Amygdala (tissue), 56 donors: ENCODE data around the gene NCF1.
"Not testable (repeated sequence)": the region's sequence is repeated elsewhere in the genome, so short reads cannot be mapped to it uniquely, and the experiment has no call there.

Source experiments
- DNase-seq, 56 donors: peaks; one replicate each; lab custom pipeline; 2025; lab: John Stamatoyannopoulos, UW

The NCF1 gene

GRCh38 chr7:74773760-74774750 is at the start of gene NCF1:
Gene NCF1 (plus strand): TSS chr7:74774011. CDS start chr7:74774032, 21 bp downstream.
- DNase-seq, result not testable (repeated sequence)

DNA sequence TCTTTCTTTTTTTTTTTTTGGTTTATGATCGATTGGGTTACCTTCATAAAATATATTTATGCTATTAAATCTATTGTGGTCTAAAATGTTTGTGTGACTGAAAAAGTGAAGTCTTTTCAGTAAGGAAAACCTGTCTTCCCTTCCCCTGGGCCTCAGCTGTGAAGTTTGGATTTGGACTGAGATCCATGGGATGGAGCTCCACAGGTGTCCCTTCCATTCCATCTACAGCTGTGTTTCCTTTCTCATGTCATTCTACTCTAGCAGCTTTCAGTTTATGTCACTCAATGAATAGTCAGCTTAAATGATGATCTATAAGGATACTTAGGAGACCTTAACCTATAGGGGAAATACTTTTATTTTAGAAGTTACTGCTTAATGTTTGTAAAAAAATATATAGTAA is 48.0 kb upstream of the NCF1 start:
- DNase-seq, result no peak

DNA sequence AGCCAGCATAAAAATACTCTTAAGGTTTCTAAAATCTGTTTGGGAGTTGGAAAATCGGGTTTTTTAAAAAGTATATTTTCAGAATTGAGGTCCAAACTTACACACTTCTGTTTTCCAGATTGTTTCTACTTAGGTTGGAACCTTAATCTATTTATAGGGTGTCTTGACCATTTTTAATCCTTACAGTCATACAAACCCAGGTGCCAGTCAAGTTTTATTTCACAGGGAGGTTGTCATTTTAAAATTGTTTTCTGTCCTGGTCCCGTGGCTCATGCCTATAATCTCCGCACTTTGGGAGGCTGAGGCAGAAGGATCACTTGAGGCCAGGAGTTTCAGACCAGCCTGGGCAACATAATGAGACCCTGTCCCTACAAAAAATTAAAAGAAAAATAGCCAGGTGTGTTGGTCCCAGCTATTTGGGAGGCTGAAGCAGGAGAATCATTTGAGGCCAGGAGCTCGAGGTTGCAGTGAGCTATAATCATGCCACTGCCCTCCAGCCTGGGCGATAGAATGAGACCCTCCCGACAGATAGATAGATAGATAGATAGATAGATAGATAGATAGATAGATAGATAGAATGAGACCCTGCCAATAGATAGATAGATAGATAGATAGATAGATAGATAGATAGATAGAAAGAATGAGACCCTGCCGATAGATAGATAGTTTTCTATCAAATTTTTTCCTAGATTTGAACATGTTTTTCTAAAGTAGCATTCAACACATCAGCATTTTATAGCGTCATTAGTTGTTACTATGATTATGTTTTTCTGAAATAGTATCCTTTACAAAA is 47.3 kb upstream of the NCF1 start:
- DNase-seq, result no peak

DNA sequence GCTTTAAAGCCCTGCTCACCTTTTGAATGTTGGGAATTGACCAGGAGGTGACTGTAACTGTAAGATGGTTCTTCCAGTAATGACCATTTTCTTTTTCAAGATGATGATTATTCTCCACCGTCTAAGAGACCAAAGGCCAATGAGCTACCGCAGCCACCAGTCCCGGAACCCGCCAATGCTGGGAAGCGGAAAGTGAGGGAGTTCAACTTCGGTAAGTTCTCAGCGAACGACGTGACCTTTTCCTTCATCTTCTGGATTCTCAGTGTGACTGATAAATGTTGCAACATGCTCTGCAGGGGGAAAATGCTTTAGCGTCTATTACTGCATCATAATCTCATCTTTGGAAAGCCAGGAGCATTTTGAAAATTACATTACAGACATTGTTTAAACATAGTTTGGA is 45.1 kb upstream of the NCF1 start:
- DNase-seq, result not testable (repeated sequence)

DNA sequence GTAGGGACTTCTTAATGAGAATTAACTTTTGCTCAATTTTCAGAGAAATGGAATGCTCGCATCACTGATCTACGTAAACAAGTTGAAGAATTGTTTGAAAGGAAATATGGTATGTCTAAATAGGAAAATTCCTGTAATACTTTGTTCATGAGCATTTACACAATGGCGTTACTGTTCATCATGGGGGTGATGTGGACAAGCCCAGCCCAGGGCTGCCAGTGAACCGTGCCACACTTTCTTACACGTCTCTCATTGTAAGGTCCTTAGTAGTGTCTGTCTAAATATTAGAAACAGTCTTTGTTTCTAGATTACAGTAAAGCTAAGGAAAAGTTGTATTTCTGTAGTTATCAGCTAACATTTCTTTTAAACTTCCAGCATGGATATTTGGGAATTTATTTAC is 43.6 kb upstream of the NCF1 start:
- not testable (repeated sequence) for DNase-seq

- not testable (repeated sequence) for DNase-seq
These were observed 33.7 kb upstream of the NCF1 start for GRCh38 chr7:74739974-74740703.

GRCh38 chr7:74743936-74744557 is 29.8 kb upstream of the NCF1 start:
- DNase-seq, result not testable (repeated sequence)

DNA sequence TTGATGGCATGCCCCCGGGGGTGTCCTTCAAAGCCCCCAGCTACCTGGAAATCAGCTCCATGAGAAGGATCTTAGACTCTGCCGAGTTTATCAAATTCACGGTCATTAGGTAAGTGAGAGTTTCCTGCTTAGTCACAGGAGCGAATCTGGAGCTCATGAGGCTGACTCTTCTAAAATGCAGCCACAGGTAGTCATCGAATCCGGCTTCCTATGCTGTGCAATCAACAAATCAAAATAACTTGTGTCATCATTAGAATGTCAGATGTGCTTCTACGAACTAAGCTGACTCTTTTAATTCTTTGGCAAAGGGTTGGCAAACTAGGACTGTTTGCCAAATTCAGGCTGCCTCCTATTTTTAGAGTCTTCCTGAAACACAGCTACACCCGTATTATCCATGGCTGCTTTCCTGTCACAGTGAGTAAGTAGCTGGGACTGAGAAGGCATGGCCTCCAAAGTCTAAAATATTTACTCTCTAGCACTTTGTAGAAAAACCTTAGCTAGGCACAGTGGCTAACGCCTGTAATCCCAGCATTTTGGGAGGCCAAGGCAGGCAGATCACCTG is 19.8 kb upstream of the NCF1 start:
- not testable (repeated sequence) for DNase-seq

DNA sequence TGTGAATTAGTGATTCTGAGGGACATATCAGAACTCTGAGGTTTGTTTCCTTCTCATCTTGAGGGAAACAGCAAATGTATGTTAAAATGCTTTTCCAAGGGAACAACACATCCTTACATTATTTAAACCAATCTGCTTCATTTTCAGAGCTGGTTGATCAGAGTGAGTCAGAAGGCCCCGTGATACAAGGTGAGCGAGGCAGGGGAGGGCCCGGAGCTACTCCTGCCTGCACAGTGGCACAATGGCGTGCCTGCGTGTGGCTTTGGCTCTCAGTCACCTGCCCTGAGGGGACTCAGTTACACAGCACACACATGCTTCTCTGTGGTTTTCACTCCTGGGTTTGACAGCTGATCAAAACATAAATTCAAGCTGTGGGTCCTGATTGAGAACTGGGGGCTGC is 17.1 kb upstream of the NCF1 start:
- DNase-seq, result not testable (repeated sequence)

DNA sequence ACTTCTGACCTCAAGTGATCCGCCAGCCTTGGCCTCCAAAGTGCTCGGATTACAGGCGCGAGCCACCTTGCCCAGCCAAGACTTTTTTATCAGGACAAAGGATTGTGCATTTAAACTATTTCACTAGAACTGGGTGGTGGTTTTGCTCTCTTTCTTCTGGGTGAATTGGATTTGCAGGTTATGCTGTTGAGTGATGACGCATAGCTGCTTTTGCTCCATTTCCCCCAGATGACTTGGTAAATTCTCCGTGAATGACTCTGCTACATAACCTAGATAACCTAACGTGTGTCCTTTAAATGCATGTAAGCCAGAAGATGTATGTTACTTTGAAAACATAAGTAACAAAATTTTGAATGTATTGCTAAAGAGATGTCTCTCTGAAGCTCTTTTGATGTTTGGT is 15.5 kb upstream of the NCF1 start:
- DNase-seq, result not testable (repeated sequence)

DNA sequence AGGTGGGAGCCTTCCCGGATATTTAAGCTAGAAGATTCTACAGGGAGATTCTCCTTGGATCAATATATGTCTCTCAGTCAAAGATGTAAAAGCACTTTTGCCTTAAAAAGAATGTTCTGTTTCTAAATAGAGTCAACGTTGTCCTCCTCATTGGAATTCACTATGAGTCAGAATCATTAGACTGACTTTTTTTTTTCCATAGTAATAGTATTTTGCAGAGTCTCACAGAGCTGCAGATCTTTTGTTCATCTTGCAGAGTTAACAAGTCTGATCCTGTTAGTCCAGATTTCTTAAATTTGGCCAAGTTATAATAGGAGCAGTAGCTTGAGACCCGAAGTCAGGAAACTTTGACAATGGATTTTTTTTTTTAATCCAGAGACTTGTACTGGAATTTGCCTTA is 14.8 kb upstream of the NCF1 start:
- DNase-seq, result not testable (repeated sequence)

DNA sequence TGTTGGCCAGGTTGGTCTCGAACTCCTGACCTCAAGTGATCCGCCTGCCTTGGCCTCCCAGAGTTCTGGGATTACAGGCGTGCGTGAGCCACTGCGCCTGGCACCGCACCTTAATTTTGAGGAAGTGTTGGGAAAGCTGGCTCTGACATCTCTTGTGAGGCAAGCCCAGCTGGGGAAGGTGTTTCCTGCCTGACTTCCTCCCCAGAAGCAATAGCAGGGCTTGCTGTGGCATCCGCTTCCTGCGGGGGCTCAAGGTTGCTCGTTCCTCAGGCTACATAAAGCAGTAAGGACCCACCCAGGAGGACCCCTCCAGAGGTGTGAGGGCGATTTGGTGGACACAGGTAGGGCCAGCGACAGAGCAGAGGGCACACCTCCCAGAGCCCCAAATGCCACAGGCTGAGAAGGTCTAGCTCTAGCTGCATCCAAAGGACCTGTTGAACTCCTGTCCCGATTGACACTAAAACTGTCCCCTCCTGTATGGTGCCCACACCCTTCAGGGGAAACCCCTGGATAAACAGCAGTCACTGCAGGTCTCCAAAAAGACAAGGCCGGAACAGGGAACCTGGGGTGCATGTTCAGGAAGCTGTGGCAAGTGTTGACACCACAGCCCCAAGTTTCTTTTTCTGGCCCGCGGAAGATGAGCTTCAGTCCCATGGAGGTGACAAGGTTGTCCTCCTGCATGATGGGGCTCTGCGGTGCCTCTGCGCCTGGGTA is 8.4 kb upstream of the NCF1 start:
- not testable (repeated sequence) for DNase-seq

- not testable (repeated sequence) for DNase-seq
These were observed 7.3 kb upstream of the NCF1 start for GRCh38 chr7:74766509-74766908.

DNA sequence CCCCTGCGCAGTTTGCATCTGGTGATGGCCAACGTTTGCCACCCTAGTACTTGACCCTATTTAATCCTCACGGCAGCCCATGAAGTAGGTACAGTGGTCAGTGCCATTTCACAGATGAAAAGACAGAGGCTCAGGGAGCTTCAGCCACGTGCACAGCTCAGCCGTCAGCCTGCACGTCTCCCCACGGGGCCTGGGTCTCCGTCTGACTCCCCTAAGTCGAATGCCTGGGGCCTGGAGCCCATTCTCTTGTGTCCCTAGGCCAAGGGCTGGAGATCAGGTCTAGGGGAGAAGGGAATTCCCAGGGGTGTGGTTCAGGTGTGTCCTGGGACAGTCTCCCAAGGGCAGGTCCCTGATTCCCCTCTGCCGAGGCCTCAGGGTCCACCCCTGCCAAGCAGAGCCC is 6.8 kb upstream of the NCF1 start:
- not testable (repeated sequence) for DNase-seq

DNA sequence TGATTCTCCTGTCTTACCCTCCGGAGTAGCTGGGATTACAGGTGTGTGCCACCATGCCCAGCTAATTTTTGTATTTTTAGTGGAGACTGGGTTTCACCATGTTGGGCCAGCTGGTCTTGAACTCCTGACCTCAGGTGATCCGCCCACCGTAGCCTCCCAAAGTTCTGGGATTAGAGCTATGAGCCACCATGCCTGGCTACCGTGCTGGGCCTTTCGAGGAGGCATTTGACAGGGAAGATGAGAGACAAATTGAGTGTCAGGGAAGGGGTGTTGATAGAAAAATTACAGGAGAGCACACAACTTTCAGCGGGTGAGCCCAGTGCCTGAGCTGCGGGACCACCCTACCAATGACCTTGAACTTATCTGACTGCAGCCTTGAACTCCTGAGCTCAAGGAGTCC is 3.7 kb upstream of the NCF1 start:
- DNase-seq, result not testable (repeated sequence)

DNA sequence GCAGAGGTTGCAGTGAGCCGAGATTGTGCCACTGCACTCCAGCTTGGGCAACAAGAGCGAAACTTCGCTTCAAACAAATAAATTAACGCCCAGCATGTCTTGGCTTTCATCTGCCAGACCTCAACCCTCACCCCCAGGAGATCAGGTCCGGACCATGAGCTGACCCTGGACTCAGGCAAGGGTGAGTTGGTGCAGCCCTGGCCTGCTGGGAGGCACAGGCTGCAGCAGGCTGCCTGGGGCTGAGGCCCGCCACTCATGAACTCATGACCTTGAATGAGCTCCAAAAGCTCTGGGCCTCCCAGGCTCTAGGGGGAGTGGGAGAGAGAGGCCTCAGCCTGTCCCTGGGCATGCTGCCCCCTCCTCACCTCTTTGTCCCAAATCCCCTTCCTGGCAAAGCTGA is 1.7 kb upstream of the NCF1 start:
- not testable (repeated sequence) for DNase-seq

- DNase-seq, result not testable (repeated sequence)
These were observed 1.3 kb downstream of the NCF1 start for GRCh38 chr7:74775111-74775510.

GRCh38 chr7:74779053-74779452 is 5.2 kb downstream of the NCF1 start:
- not testable (repeated sequence) for DNase-seq

DNA sequence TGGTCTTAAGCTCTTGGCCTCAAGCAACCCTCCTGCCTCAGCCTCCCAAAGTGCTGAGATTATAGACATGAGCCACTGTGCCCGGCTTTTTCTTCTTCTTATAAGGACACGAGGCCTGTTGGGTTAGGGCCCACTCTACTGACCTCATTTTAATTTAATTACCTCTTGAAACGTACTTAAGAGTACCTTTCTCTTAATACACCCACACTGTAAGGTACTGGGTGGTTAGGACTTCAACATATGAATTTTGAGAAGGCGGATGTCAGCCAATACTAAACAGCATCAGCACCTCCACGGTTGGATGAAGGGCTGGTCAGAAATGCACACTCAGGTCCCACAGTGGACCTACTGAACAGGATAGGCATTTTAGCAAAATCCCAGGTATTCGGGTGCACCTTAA is 7.9 kb downstream of the NCF1 start:
- not testable (repeated sequence) for DNase-seq
